Measurements from ENCODE around the gene DUSP11. TPM values are rescaled to one million over a fixed set of nuclear protein-coding genes. Genes with fewer than 3 reads are reported as not detected.
A peak's percentile ranks its signal among the peaks of the same experiment; 100 is the strongest.

Gene DUSP11
- total RNA-seq, 1 donor from 2014 or later, result 34.2 TPM

- peak; percentile 57 for DNase-seq
Measured at GRCh38 chr2:73716543-73717250, 63.2 kb downstream of the DUSP11 start.

GRCh38 chr2:73714091-73714490 lies 65.8 kb downstream of the DUSP11 start:
- DNase-seq, result no peak

Other genes starting within 250 kb of the DUSP11 start
- gene NAT8, start 137.7 kb downstream of the DUSP11 start, total RNA-seq, result not detected in 2 replicates
- 29.8 and 45.9 TPM in 2 replicates for gene TPRKB, start 42.8 kb downstream of the DUSP11 start, total RNA-seq
- gene C2orf78, start 4.1 kb upstream of the DUSP11 start, total RNA-seq, result not detected in 2 replicates
- 23.7 and 25.4 TPM in 2 replicates for gene STAMBP, start 48.9 kb upstream of the DUSP11 start, total RNA-seq
- 0.05 TPM in 1 of 2 replicates, not detected in the other for gene ACTG2, start 112.9 kb upstream of the DUSP11 start, total RNA-seq
- gene DGUOK, start 146.8 kb upstream of the DUSP11 start, total RNA-seq, result 36.4 and 44.9 TPM in 2 replicates
- 7.0 and 8.7 TPM in 2 replicates for gene TET3, start 204.8 kb upstream of the DUSP11 start, total RNA-seq